GM18870 (cell line): ENCODE measurements around the gene SLC34A1.

Source experiments
- ATAC-seq: cut with Tn5 transposase; IDR thresholded peaks from one replicate; pipeline ENCODE4 v1.9.1; 2021; ENCODE audit warnings: moderate library complexity; ENCODE audit not compliant: unreplicated experiment

SLC34A1 gene

GRCh38 chr5:177385720-177386119, 1.5 kb downstream of the SLC34A1 start:
- ATAC-seq: no peak

- ATAC-seq: no peak
Observed at GRCh38 chr5:177386542-177386941, 2.3 kb downstream of the SLC34A1 start.

- no peak for ATAC-seq
Observed at GRCh38 chr5:177387405-177387804, 3.2 kb downstream of the SLC34A1 start.

- ATAC-seq: no peak
Observed at GRCh38 chr5:177388521-177389052, 4.4 kb downstream of the SLC34A1 start.

- ATAC-seq: peak; percentile 41
Observed at GRCh38 chr5:177389241-177390169, 5.3 kb downstream of the SLC34A1 start.

GRCh38 chr5:177390363-177391300, 6.4 kb downstream of the SLC34A1 start:
- ATAC-seq: no peak

GRCh38 chr5:177392765-177393164, 8.5 kb downstream of the SLC34A1 start:
- no peak for ATAC-seq

- ATAC-seq: no peak
Observed at GRCh38 chr5:177393206-177393765, 9.1 kb downstream of the SLC34A1 start.

- ATAC-seq: no peak
Observed at GRCh38 chr5:177393990-177394389, 9.8 kb downstream of the SLC34A1 start.

- no peak for ATAC-seq
Observed at GRCh38 chr5:177396078-177396477, 11.8 kb downstream of the SLC34A1 start.

GRCh38 chr5:177396807-177397206, 12.6 kb downstream of the SLC34A1 start:
- ATAC-seq: no peak

GRCh38 chr5:177397875-177398390, 13.7 kb downstream of the SLC34A1 start:
- no peak for ATAC-seq

- no peak for ATAC-seq
Observed at GRCh38 chr5:177399997-177400868, 16.0 kb downstream of the SLC34A1 start, which contains the start of gene PFN3. Gene PFN3 (minus strand): TSS chr5:177400661. CDS start chr5:177400576, 85 bp downstream.

- ATAC-seq: no peak
Observed at GRCh38 chr5:177402271-177403043, 18.2 kb downstream of the SLC34A1 start.

- ATAC-seq: peak; percentile 27
Observed at GRCh38 chr5:177403102-177403791, 19.0 kb downstream of the SLC34A1 start.

GRCh38 chr5:177403792-177404640, 19.8 kb downstream of the SLC34A1 start:
- ATAC-seq: peak; percentile 63

GRCh38 chr5:177404641-177405179, 20.5 kb downstream of the SLC34A1 start:
- ATAC-seq: no peak
